Measurements from ENCODE around the gene MAN2A1. TPM values are rescaled to one million over a fixed set of nuclear protein-coding genes. Genes with fewer than 3 reads are reported as not detected.
"Not testable (repeated sequence)": the region's sequence is repeated elsewhere in the genome, so short reads cannot be mapped to it uniquely, and the experiment has no call there.

MAN2A1 gene
- total RNA-seq, 1 donor from 2014 or later = 25.5 TPM

- Mint-ChIP-seq H3K36me3 (ENCODE audit: low read depth) (peaks cover 13% of the 10 kb centered on the region), H3K9me3 (no peaks in the 10 kb centered on the region), H3K27ac (ENCODE audit: unreplicated experiment) (no peak overlapping the region), H3K27me3 (ENCODE audit: low read depth) (no peaks in the 10 kb centered on the region), H3K4me1 (no peaks in the 10 kb centered on the region), H3K4me3 (no peak overlapping the region)
- TF ChIP-seq CTCF (conservative IDR thresholded peaks at IDR 0.05) = no peak
- no peak for DNase-seq (ENCODE audit: low read depth, low spot score)
Measured at GRCh38 chr5:109826426-109826825, 136.7 kb downstream of the MAN2A1 start.

GRCh38 chr5:109829331-109829730, 139.6 kb downstream of the MAN2A1 start:
- Mint-ChIP-seq H3K4me1 (no peaks in the 10 kb centered on the region), H3K36me3 (ENCODE audit: low read depth) (peaks cover 23% of the 10 kb centered on the region), H3K9me3 (peaks cover 2% of the 10 kb centered on the region), H3K27me3 (ENCODE audit: low read depth) (no peaks in the 10 kb centered on the region), H3K4me3 (no peak overlapping the region), H3K27ac (ENCODE audit: unreplicated experiment) (no peak overlapping the region)
- no peak for DNase-seq (ENCODE audit: low read depth, low spot score)
- no peak for TF ChIP-seq CTCF (conservative IDR thresholded peaks at IDR 0.05)

GRCh38 chr5:109830955-109831502, 141.3 kb downstream of the MAN2A1 start:
- no peak overlapping the region for H3K27ac Mint-ChIP-seq (ENCODE audit: unreplicated experiment)
- no peak for DNase-seq (ENCODE audit: low read depth, low spot score)
- TF ChIP-seq CTCF (conservative IDR thresholded peaks at IDR 0.05) = no peak
- H3K4me1 Mint-ChIP-seq = no peaks in the 10 kb centered on the region
- peaks cover 2% of the 10 kb centered on the region for H3K9me3 Mint-ChIP-seq
- H3K4me3 Mint-ChIP-seq = no peak overlapping the region
- peaks cover 26% of the 10 kb centered on the region for H3K36me3 Mint-ChIP-seq (ENCODE audit: low read depth)
- no peaks in the 10 kb centered on the region for H3K27me3 Mint-ChIP-seq (ENCODE audit: low read depth)

- peaks cover 24% of the 10 kb centered on the region for H3K36me3 Mint-ChIP-seq (ENCODE audit: low read depth)
- H3K27me3 Mint-ChIP-seq (ENCODE audit: low read depth); DNase-seq (ENCODE audit: low read depth, low spot score); H3K4me3 Mint-ChIP-seq; H3K4me1 Mint-ChIP-seq; H3K9me3 Mint-ChIP-seq; H3K27ac Mint-ChIP-seq (ENCODE audit: unreplicated experiment): not testable (repeated sequence)
Measured at GRCh38 chr5:109832207-109833188, 142.8 kb downstream of the MAN2A1 start.

- no peak overlapping the region for H3K27ac Mint-ChIP-seq (ENCODE audit: unreplicated experiment)
- H3K4me3 Mint-ChIP-seq = no peak overlapping the region
- no peak for TF ChIP-seq CTCF (conservative IDR thresholded peaks at IDR 0.05)
- H3K27me3 Mint-ChIP-seq (ENCODE audit: low read depth) = no peaks in the 10 kb centered on the region
- peaks cover 27% of the 10 kb centered on the region for H3K36me3 Mint-ChIP-seq (ENCODE audit: low read depth)
- peaks cover 11% of the 10 kb centered on the region for H3K4me1 Mint-ChIP-seq
- H3K9me3 Mint-ChIP-seq = peaks cover 2% of the 10 kb centered on the region
- no peak for DNase-seq (ENCODE audit: low read depth, low spot score)
Measured at GRCh38 chr5:109833946-109834345, 144.2 kb downstream of the MAN2A1 start.

- Mint-ChIP-seq H3K27me3 (ENCODE audit: low read depth) (no peaks in the 10 kb centered on the region), H3K4me1 (peaks cover 11% of the 10 kb centered on the region), H3K27ac (ENCODE audit: unreplicated experiment) (no peak overlapping the region), H3K9me3 (peaks cover 2% of the 10 kb centered on the region), H3K36me3 (ENCODE audit: low read depth) (peaks cover 37% of the 10 kb centered on the region), H3K4me3 (no peak overlapping the region)
- no peak for TF ChIP-seq CTCF (conservative IDR thresholded peaks at IDR 0.05)
- no peak for DNase-seq (ENCODE audit: low read depth, low spot score)
Measured at GRCh38 chr5:109836280-109836679, 146.6 kb downstream of the MAN2A1 start.
